Neural progenitor cell (in vitro differentiated cells): ENCODE results near the gene GINS2. TPM values are rescaled to one million over a fixed set of nuclear protein-coding genes. Genes with fewer than 3 reads are reported as not detected.

Experiments
- DNase-seq: peaks from one replicate; pipeline ENCODE4 v3.0.0-alpha.2; 2016; ENCODE audit warnings: low spot score
- H2AFZ ChIP-seq: fragments of 200-600 bp; sonication (generic); replicated peaks from 2 replicates; pipeline ENCODE4 v1.6.1; 2016; ENCODE audit warnings: antibody characterized with exemption
- H3F3A ChIP-seq: fragments of 200-600 bp; sonication (generic); 2 replicates; pipeline ENCODE4 v1.6.1; 2016; ENCODE audit warnings: antibody characterized with exemption, low read depth
- H3K27ac ChIP-seq: fragments of 200-600 bp; sonication (generic); 2 replicates; pipeline ENCODE4 v1.5.1; 2016; ENCODE audit warnings: mild to moderate bottlenecking
- H3K27me3 ChIP-seq: fragments of 200-600 bp; sonication (generic); 2 replicates; pipeline ENCODE4 v1.6.1; 2016; ENCODE audit warnings: mild to moderate bottlenecking, moderate library complexity
- H3K36me3 ChIP-seq: fragments of 200-600 bp; sonication (generic); 2 replicates; pipeline ENCODE4 v1.5.1; 2016
- H3K4me1 ChIP-seq: fragments of 200-600 bp; sonication (generic); 2 replicates; pipeline ENCODE4 v1.6.1; 2016; ENCODE audit warnings: mixed run types
- H3K4me2 ChIP-seq: fragments of 200-600 bp; sonication (generic); 2 replicates; pipeline ENCODE4 v1.6.1; 2016
- H3K4me3 ChIP-seq: fragments of 200-600 bp; sonication (generic); 2 replicates; pipeline ENCODE4 v1.5.1; 2016
- H3K79me2 ChIP-seq: fragments of 200-600 bp; sonication (generic); 2 replicates; pipeline ENCODE4 v1.6.1; 2016; ENCODE audit warnings: low read depth
- H3K9ac ChIP-seq: fragments of 200-600 bp; sonication (generic); 2 replicates; pipeline ENCODE4 v1.6.1; 2016
- H3K9me3 ChIP-seq: fragments of 200-600 bp; sonication (generic); 2 replicates; pipeline ENCODE4 v1.5.1; 2016; ENCODE audit warnings: low read depth
- H4K20me1 ChIP-seq: fragments of 200-600 bp; sonication (generic); 2 replicates; pipeline ENCODE4 v1.6.1; 2016; ENCODE audit warnings: low read depth
- H3K27ac Mint-ChIP-seq: 3 replicates; pipeline ENCODE4 v1.8.0; 2021; ENCODE audit warnings: mixed read lengths
- H3K27me3 Mint-ChIP-seq: 2 replicates; pipeline ENCODE4 v1.8.0; 2022; ENCODE audit warnings: low read depth, mild to moderate bottlenecking, inconsistent platforms, moderate library complexity, mixed read lengths; ENCODE audit not compliant: insufficient read depth
- H3K36me3 Mint-ChIP-seq: 3 replicates; pipeline ENCODE4 v1.8.0; 2021; ENCODE audit warnings: mixed read lengths
- H3K4me1 Mint-ChIP-seq: 3 replicates; pipeline ENCODE4 v1.8.0; 2021; ENCODE audit warnings: mixed read lengths
- H3K4me3 Mint-ChIP-seq: 3 replicates; pipeline ENCODE4 v1.8.0; 2021; ENCODE audit warnings: mild to moderate bottlenecking, moderate library complexity, mixed read lengths
- H3K9me3 Mint-ChIP-seq: 3 replicates; pipeline ENCODE4 v1.8.0; 2020; ENCODE audit warnings: mixed read lengths
- EZH2 ChIP-seq: fragments of 200-600 bp; sonication (generic); IDR thresholded peaks from 2 replicates; pipeline ENCODE4 v1.6.1; 2017; ENCODE audit warnings: antibody characterized with exemption, mild to moderate bottlenecking, moderate library complexity
- EZH2phosphoT487 ChIP-seq: fragments of 200-600 bp; sonication (generic); IDR thresholded peaks from 2 replicates; pipeline ENCODE4 v1.6.1; 2017; ENCODE audit warnings: antibody characterized with exemption
- total RNA-seq: library from RNA; depleted of rRNA; stranded (reverse); fragments of >200 nt; gene quantifications from 2 replicates; pipeline ENCODE4 v1.2.3, GENCODE V29; 2015; ENCODE audit warnings: low replicate concordance
- TF ChIP-seq, protein P1 (sequence below): fragments of 200-600 bp; sonication (generic); IDR thresholded peaks from 2 replicates; pipeline ENCODE4 v1.5.1; 2017; ENCODE audit warnings: antibody characterized with exemption, mild to moderate bottlenecking

The GINS2 gene
- total RNA-seq, 1 donor from 2014 or later = 47.9 TPM

DNA sequence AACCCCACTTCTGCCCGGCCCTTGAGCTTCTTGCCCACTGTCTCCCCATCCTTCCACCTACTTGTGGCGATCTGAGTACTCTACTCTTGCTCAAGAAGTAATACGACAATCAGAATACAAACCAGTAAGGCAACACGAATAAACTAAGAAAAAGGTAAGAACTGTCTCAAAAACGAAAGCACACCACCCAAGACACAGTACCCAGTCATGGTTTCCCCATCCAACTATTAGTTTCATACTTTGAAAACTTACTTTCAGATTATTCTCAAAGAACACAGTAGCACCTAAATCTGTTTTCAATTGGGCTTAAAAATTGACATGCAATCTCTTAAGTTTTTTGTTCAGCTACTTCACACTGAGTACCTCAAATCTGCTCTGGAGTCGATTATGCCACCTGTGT is 13.9 kb downstream of the GINS2 start:
- no peaks in the 10 kb centered on the region for H3K36me3 ChIP-seq
- H2AFZ ChIP-seq = no peak overlapping the region
- H3K27ac ChIP-seq = no peak overlapping the region
- H3K4me3 Mint-ChIP-seq = no peak overlapping the region
- H3K9me3 Mint-ChIP-seq = no peaks in the 10 kb centered on the region
- H3K9ac ChIP-seq = no peak overlapping the region
- H3K4me3 ChIP-seq = no peak overlapping the region
- no peak overlapping the region for H3K27ac Mint-ChIP-seq
- H3K9me3 ChIP-seq = no peaks in the 10 kb centered on the region
- peaks cover 27% of the 10 kb centered on the region for H3K36me3 Mint-ChIP-seq
- no peak for TF ChIP-seq EZH2phosphoT487
- TF ChIP-seq EZH2 = no peak
- TF ChIP-seq, protein P1, sequence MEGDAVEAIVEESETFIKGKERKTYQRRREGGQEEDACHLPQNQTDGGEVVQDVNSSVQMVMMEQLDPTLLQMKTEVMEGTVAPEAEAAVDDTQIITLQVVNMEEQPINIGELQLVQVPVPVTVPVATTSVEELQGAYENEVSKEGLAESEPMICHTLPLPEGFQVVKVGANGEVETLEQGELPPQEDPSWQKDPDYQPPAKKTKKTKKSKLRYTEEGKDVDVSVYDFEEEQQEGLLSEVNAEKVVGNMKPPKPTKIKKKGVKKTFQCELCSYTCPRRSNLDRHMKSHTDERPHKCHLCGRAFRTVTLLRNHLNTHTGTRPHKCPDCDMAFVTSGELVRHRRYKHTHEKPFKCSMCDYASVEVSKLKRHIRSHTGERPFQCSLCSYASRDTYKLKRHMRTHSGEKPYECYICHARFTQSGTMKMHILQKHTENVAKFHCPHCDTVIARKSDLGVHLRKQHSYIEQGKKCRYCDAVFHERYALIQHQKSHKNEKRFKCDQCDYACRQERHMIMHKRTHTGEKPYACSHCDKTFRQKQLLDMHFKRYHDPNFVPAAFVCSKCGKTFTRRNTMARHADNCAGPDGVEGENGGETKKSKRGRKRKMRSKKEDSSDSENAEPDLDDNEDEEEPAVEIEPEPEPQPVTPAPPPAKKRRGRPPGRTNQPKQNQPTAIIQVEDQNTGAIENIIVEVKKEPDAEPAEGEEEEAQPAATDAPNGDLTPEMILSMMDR = no peak
- H3K79me2 ChIP-seq = no peaks in the 10 kb centered on the region
- no peaks in the 10 kb centered on the region for H3K27me3 ChIP-seq
- DNase-seq = no peak
- no peaks in the 10 kb centered on the region for H3K4me1 Mint-ChIP-seq
- peaks cover 13% of the 10 kb centered on the region for H3F3A ChIP-seq
- H3K4me1 ChIP-seq = no peaks in the 10 kb centered on the region
- peaks cover 9% of the 10 kb centered on the region for H4K20me1 ChIP-seq
- H3K27me3 Mint-ChIP-seq = peaks cover 2% of the 10 kb centered on the region
- H3K4me2 ChIP-seq = no peak overlapping the region

DNA sequence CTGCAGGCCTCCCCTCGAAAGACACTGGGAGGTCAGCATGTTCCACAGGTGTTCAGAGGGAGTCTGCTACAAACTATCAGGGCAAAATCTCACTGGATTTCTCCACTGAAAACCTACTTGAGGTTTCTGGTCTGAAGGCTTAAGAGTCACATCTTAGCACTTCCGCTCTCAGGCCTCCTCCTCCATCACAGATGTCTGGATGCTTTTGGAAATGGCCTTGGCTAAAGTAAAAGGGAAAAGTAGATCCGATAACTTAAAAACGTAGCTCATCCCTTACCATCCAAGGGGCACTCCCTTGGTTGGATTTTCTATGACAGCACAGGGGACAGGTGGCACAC is 14.4 kb downstream of the GINS2 start:
- Mint-ChIP-seq H3K4me3 (no peak overlapping the region), H3K36me3 (peaks cover 25% of the 10 kb centered on the region), H3K27me3 (peaks cover 2% of the 10 kb centered on the region), H3K27ac (no peak overlapping the region), H3K9me3 (no peaks in the 10 kb centered on the region), H3K4me1 (no peaks in the 10 kb centered on the region)
- Histone ChIP-seq H3K4me2 (no peak overlapping the region), H3K79me2 (no peaks in the 10 kb centered on the region), H3K27ac (no peak overlapping the region), H3F3A (peaks cover 13% of the 10 kb centered on the region), H2AFZ (no peak overlapping the region), H3K9ac (no peak overlapping the region), H3K27me3 (no peaks in the 10 kb centered on the region), H3K4me3 (no peak overlapping the region), H4K20me1 (peaks cover 9% of the 10 kb centered on the region), H3K4me1 (no peaks in the 10 kb centered on the region), H3K9me3 (no peaks in the 10 kb centered on the region), H3K36me3 (no peaks in the 10 kb centered on the region)
- DNase-seq = no peak
- TF ChIP-seq EZH2 = no peak

DNA sequence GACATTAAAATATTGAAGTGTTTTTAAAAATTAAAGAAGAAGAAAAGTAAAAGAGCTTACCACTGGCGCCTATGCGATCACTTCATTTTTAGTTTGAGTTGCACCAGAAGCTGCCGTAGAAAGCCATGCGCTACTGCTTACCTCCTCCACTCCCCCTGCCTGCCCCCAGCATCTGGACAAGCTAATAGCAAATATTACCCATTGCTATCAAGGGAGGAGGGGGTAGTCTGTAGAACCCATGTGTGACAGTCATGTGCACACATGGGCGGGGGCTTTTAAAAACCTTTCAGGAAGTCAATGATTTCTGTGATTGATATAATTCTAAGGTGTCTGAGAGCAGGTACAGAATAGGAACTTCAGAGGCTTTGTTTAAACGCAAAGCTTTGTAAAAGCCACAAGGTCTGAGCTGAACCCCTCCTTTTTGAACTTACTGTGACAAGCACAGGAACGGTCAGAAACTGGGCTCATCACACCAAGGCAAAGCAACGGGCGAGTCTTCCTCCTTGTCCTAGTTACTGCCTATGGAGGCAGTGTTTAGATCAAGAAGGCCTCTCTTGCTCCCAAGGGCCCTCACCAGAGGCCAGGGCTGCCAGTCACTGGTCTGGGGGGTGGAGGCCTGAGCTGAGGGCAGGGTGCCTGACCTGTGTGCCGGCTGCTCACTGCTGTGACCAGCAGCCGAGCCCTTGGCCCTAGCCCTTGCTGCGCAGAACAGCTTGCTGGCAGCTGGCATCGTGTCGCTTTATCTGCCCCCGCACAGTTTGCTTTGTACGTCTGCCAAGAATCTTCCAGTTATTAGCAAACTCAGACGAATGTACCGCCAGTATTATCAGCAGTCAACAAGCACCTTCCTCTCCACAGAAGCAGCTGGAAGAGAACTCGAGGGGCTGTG is 15.0 kb downstream of the GINS2 start:
- H3K4me3 ChIP-seq = no peak overlapping the region
- peaks cover 5% of the 10 kb centered on the region for H4K20me1 ChIP-seq
- H3K4me2 ChIP-seq = no peak overlapping the region
- no peak overlapping the region for H2AFZ ChIP-seq
- no peak for DNase-seq
- no peaks in the 10 kb centered on the region for H3K9me3 Mint-ChIP-seq
- no peaks in the 10 kb centered on the region for H3K4me1 Mint-ChIP-seq
- no peak overlapping the region for H3K27ac Mint-ChIP-seq
- no peak overlapping the region for H3K9ac ChIP-seq
- no peaks in the 10 kb centered on the region for H3K4me1 ChIP-seq
- H3K27ac ChIP-seq = no peak overlapping the region
- no peaks in the 10 kb centered on the region for H3K9me3 ChIP-seq
- H3K36me3 ChIP-seq = no peaks in the 10 kb centered on the region
- no peaks in the 10 kb centered on the region for H3K27me3 ChIP-seq
- no peak overlapping the region for H3K4me3 Mint-ChIP-seq
- H3F3A ChIP-seq = peaks cover 13% of the 10 kb centered on the region
- peaks cover 27% of the 10 kb centered on the region for H3K36me3 Mint-ChIP-seq
- peaks cover 2% of the 10 kb centered on the region for H3K27me3 Mint-ChIP-seq
- TF ChIP-seq EZH2 = no peak
- TF ChIP-seq, protein P1 = no peak
- TF ChIP-seq EZH2phosphoT487 = no peak
- H3K79me2 ChIP-seq = no peaks in the 10 kb centered on the region

DNA sequence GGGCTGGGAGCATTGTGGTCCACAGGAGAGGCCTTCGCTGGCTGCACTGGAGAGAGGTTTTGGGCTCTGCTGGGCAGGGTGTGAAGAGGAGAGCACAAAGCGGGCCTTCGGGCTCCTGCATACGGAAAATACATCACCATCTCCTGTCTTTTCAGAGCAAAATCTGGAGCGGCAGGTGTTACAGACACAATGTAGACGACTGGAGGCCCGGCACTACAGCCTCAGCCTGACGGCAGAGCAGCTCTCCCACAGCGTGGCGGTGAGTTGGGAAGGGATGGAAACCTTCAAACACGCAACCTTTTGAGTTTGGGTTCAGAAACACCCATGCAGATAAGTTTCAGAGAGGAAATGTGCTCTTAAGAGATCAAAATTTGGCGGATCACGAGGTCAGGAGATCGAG is 17.9 kb downstream of the GINS2 start:
- TF ChIP-seq, protein P1 = no peak
- TF ChIP-seq EZH2 (no peak), EZH2phosphoT487 (no peak)
- Mint-ChIP-seq H3K9me3 (no peaks in the 10 kb centered on the region), H3K4me1 (no peaks in the 10 kb centered on the region), H3K36me3 (peaks cover 33% of the 10 kb centered on the region), H3K27me3 (peaks cover 3% of the 10 kb centered on the region), H3K4me3 (no peak overlapping the region), H3K27ac (no peak overlapping the region)
- peaks cover 9% of the 10 kb centered on the region for H3F3A ChIP-seq
- DNase-seq = no peak
- peaks cover 5% of the 10 kb centered on the region for H4K20me1 ChIP-seq
- no peaks in the 10 kb centered on the region for H3K36me3 ChIP-seq
- no peaks in the 10 kb centered on the region for H3K27me3 ChIP-seq
- no peak overlapping the region for H3K9ac ChIP-seq
- H3K4me3 ChIP-seq = no peak overlapping the region
- no peak overlapping the region for H3K4me2 ChIP-seq
- H3K79me2 ChIP-seq = no peaks in the 10 kb centered on the region
- H3K9me3 ChIP-seq = no peaks in the 10 kb centered on the region
- H3K4me1 ChIP-seq = no peaks in the 10 kb centered on the region
- peak overlapping the region; percentile 58 for H3K27ac ChIP-seq
- no peak overlapping the region for H2AFZ ChIP-seq
